ENCODE measurements around the gene SPR. TPM values are rescaled to one million over a fixed set of nuclear protein-coding genes. Genes with fewer than 3 reads are reported as not detected.

Gene SPR
- total and polyA plus RNA-seq, 2 donors (not counting 1 experiment from before 2014, with no cell fraction given): not detected

DNA sequence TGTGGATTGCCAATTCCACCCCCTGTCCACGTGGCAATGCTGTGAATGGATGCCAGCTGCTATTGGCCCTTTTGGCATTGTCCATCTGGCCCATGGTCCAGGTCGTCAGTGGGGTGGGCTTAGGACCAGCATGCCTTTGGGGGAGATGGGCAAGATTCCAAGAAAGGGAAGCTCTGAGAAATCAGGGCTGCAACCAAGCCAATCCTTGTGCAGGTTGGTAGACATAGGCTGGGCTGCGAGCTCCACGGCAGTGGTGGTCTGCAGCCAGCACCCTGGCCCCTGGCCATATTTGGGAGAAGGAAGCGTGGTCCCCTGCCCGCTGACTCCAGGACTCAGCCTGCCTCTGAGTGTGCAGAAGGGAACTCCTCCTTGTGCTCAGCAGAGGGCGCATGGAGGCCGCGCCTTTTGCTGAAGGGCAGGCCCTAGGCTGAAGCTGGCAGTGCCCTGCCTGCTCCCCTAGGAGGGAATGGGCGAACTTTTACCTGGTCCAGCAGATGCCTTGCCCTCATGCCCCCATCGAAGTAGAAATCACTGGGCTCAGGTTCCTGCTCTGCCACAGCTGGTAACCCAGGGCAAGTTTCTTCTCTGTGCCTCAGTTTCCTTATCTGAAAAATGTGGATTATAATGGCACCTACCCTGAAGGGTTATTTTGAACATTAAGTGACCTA is 5.4 kb downstream of the SPR start:
- Histone ChIP-seq H3K4me2 (replicated peaks; ENCODE audit: low read depth, low read length, poor library complexity, severe bottlenecking) (no peak overlapping the region), H3K4me3 (ENCODE audit: control extremely low read depth in 1 of 5, extremely low read depth in 1 of 5, insufficient read depth in 1 of 5, low read depth in 2 of 5, low read length in 4 of 5) (no peak overlapping the region), H3K27me3 (replicated peaks in 1 of 4; ENCODE audit: control extremely low read depth in 1 of 4, control insufficient read depth in 3 of 4, insufficient read depth in 4 of 4, low read length in 3 of 4) (peaks cover 0 to 83% (median 26%) of the 10 kb centered on the region in 4 experiments), H3K4me1 (ENCODE audit: control insufficient read depth in 2 of 2, insufficient read depth in 2 of 2, low read length in 2 of 2) (peaks cover 9 to 13% of the 10 kb centered on the region in 2 donors), H3K79me2 (ENCODE audit: control insufficient read depth, insufficient read depth, low read length) (no peaks in the 10 kb centered on the region), H3K27ac (ENCODE audit: low read length in 2 of 2) (no peak overlapping the region), H2AFZ (ENCODE audit: insufficient read depth, low read depth, low read length, poor library complexity, severe bottlenecking) (no peak overlapping the region), H4K20me1 (ENCODE audit: control insufficient read depth, insufficient read depth, low read length, poor library complexity, severe bottlenecking) (no peaks in the 10 kb centered on the region), H3K9ac (ENCODE audit: low read length) (no peak overlapping the region), H3K9me3 (ENCODE audit: control extremely low read depth in 1 of 3, control insufficient read depth in 2 of 3, insufficient read depth in 1 of 3, low read length in 2 of 3) (peaks cover 0 to 6% (median 0%) of the 10 kb centered on the region in 3 donors), H3K36me3 (replicated peaks in 1 of 2; ENCODE audit: control extremely low read depth in 1 of 2, control insufficient read depth in 1 of 2, extremely low read depth in 1 of 2, insufficient read depth in 2 of 2, low read length in 1 of 2) (no peaks in the 10 kb centered on the region)
- Mint-ChIP-seq H3K4me3 (no peak overlapping the region), H3K4me1 (peaks cover 9% of the 10 kb centered on the region), H3K27me3 (peaks cover 53% of the 10 kb centered on the region), H3K27ac (no peak overlapping the region), H3K9me3 (ENCODE audit: insufficient read depth) (no peaks in the 10 kb centered on the region)
- 9% methylated on average over 11 of the region's 11 CpGs for WGBS (ENCODE audit: insufficient coverage)
- intact Hi-C loops (cut with micrococcal nuclease): loop anchor here (1.0 kb wide), 3 partner anchors 81 to 285 kb away; no protein-coding TSS in a partner anchor
- TF ChIP-seq, protein P1, sequence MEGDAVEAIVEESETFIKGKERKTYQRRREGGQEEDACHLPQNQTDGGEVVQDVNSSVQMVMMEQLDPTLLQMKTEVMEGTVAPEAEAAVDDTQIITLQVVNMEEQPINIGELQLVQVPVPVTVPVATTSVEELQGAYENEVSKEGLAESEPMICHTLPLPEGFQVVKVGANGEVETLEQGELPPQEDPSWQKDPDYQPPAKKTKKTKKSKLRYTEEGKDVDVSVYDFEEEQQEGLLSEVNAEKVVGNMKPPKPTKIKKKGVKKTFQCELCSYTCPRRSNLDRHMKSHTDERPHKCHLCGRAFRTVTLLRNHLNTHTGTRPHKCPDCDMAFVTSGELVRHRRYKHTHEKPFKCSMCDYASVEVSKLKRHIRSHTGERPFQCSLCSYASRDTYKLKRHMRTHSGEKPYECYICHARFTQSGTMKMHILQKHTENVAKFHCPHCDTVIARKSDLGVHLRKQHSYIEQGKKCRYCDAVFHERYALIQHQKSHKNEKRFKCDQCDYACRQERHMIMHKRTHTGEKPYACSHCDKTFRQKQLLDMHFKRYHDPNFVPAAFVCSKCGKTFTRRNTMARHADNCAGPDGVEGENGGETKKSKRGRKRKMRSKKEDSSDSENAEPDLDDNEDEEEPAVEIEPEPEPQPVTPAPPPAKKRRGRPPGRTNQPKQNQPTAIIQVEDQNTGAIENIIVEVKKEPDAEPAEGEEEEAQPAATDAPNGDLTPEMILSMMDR (IDR thresholded peaks at IDR 0.05): peak; percentile 66
- TF ChIP-seq EZH2 (IDR thresholded peaks at IDR 0.05; ENCODE audit: borderline replicate concordance, insufficient read depth, low read depth, low read length, poor library complexity, severe bottlenecking): no peak
- POLR2A ChIA-PET: no interaction called here
- DNase-seq (peak; percentile 64), ATAC-seq (ENCODE audit: low read depth) (peak; percentile 83)
- CTCF ChIA-PET: interaction anchor here (0.8 to 3.4 kb wide), 12 partner anchors 9 to 320 kb away, joined by 3 to 45 read pairs (median 4); partner anchors contain the start of gene SFXN5

Data from B cell (primary cell).